NK-92 (cell line): ENCODE data around the gene EGR1.

Experiments
- DNase-seq: peaks from one replicate; lab custom pipeline; 2025; ENCODE audit not compliant: unreplicated experiment; lab: John Stamatoyannopoulos, UW

EGR1 gene

DNA sequence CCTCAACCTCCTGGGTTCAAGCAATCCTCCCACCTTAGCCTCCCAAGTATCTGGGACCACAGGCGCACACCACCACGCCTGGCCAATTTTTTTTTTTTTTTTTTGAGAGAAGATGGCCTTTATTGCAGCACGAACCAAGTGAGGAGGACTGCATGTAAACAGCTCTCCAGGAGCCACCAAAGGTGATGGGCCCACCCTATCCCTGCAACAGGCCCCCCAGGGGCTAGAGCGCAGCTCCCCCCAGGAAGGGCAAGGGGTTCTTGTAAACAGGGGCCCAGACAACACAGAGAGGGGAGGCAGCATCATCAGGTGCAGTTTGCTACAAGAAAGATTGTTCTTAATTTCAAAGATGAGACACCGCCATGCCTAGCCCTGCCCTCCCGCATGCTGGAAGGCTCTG lies 12.6 kb upstream of the EGR1 start:
- no peak for DNase-seq

DNA sequence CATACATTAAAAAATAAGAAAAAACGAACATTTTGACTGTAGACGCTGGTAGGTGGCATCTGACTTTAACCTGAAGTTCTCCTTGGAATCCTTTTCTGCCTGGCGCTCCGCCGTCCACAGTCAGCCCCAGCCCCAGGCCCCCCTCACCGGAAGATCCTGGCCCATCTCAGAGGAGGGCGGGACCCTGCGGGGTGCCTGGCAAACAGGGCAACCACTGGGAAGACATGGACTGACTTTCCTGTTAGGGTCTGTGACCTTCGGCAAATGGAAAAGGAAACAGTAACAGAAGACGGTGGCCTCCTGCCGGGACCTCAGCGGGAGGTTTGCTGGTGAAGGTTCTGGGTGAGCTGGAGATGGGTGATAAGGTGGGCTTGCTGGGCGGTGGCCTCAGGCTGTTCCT lies 11.7 kb upstream of the EGR1 start:
- no peak for DNase-seq

- DNase-seq, result no peak
These were observed 11.2 kb upstream of the EGR1 start for GRCh38 chr5:138454121-138454520.

DNA sequence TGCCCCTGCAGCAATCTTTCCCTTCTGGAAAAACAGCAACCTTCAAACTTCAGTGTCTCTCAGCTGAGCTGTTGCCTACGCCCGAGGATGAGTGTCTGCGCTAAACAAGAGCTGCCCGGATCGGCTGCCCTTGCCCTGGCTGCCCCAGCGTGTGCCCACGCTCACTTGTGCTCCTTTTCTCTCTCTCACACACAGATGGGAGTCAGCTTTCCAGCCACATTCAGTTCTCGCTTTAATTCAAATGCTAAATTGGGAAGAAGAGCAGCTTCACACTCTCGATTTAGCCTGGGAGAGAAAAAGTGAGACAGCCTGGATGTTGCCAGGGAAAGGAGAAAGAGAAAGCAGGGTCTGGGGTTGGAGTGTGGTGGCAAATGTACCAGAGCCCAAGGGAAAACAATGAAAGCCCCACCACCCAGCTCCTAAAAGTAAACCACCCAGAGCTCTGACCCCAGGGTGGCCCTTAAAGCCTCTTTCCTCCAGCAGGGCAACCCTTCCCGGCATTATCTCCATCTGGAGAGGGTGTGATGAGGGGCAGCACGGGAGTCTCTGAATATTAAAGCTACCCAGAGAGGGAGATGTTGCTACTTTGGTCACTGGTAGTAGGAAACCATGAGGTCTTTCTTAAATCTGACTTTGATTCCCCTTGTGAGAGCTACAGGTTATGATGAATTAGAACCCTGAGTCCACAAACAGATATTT lies 9.9 kb upstream of the EGR1 start:
- DNase-seq, result no peak

GRCh38 chr5:138457531-138458275 lies 7.6 kb upstream of the EGR1 start:
- no peak for DNase-seq

- DNase-seq, result no peak
These were observed 6.9 kb upstream of the EGR1 start for GRCh38 chr5:138458384-138458783.

GRCh38 chr5:138458856-138459255 lies 6.4 kb upstream of the EGR1 start:
- no peak for DNase-seq

- DNase-seq, result no peak
These were observed 5.9 kb upstream of the EGR1 start for GRCh38 chr5:138459311-138459933.

DNA sequence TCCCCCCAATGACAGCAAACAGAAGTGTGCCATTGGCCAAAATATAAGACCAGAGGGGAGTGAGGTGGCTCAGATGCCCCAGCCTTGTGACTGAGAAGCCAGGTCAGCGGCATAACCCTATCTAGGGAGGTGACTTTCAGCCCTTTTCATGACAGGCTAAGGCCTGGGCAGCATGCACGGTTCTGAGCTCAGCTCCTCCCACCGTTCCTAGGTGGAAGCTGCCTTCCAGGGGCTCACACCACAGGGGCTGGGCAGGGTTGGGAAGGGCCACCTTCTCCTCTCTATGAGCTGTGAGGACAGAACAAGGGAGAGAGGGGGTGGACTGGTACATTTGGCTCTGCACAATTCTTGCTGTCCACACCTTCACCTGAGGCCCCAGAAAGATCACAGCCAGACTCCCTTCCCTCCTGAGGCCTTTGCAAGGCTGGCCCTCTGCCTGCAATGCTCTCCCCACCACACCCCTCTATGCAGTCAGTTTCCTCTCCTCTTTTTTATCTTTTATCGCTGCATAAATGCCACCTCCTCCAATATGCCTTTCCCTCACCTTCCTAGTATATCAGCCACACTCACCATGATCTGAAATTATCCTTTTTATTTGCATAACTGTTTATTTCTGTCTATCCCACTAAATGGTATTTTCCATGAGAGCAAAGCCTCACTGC lies 5.1 kb upstream of the EGR1 start:
- DNase-seq, result no peak

- DNase-seq, result no peak
These were observed 3.7 kb upstream of the EGR1 start for GRCh38 chr5:138461343-138462125.

DNA sequence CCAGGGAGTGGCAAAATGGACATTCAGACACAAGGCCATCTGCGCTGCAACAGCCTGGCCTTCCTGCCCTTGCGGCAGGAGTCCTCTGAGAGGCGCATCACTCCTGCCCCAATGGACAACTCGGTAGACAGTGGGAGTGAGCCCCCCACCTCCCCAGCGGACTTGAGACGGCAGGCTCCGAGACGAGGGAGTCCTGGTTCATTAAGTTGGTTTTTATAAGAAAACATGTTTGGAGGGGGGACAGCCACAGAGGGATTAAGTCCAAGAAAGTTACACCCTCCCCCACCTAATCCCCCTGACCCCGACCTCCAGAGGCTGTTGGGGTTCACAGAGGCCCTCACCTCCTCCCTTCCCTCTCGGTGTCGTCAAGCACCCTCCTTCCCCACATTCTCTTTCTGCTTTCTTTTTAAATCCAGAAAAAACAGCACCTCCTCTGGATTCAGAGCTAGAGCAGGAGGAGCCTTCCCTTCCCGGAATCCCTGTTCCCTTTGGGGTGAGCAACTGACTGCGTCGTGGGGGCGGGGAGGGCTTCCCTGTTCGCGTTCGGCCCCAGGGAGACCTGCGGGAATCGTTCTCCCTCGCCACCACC lies 1.8 kb upstream of the EGR1 start:
- no peak for DNase-seq

- DNase-seq, result peak; percentile 43
These were observed 1.3 kb upstream of the EGR1 start for GRCh38 chr5:138464008-138464387.

- DNase-seq, result peak; percentile 71
These were observed 655 bp upstream of the EGR1 start for GRCh38 chr5:138464388-138465260.

DNA sequence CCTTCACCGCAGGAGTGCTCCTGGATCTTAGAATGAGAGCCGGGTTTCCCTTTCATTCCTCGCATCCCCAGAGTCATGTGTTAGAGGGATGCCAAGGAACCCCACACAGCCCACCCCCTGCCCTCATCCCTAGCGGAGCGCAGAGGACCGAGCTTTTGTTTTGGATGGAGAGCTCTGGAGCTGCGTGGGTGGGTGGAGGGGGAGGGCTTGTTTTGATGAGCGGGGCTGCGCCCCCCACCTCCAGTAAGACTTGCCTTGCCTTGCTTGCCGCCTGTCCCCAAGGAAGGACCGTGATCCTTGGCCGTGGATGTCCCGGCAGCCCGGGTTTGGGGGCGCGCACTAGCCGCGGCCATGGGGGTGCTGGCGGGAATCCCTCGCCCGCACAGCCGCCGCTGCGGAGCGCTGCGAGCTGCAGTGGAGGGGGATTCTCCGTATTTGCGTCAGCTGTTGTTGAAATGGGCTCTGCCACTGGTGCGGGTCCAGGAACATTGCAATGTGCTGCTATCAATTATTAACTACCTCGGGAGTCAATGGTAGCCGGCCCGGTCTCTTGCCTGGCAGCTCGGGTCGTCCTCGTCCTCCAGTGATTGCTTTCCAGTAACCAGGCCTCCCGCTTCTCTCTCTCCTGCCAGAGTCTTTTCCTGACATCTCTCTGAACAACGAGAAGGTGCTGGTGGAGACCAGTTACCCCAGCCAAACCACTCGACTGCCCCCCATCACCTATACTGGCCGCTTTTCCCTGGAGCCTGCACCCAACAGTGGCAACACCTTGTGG lies 1.0 kb downstream of the EGR1 start:
- DNase-seq, result no peak

- DNase-seq, result no peak
These were observed 1.8 kb downstream of the EGR1 start for GRCh38 chr5:138466900-138467710.

- DNase-seq, result no peak
These were observed 2.4 kb downstream of the EGR1 start for GRCh38 chr5:138467711-138468132.

GRCh38 chr5:138468133-138468965 lies 3.1 kb downstream of the EGR1 start:
- DNase-seq, result no peak
